Gastroesophageal sphincter (tissue), 3 donors: ENCODE data around the gene AKR7A2.

Experiments
- CTCF ChIP-seq, 4 experiments: fragments of 200-600 bp in 2 of 4; fragments of 450-650 bp in 2 of 4; sonication (generic) in 1 of 4; IDR thresholded peaks; one replicate each; pipeline ENCODE4 v1.5.1; 2017 to 2019; ENCODE audit warnings: antibody characterized with exemption in 4 of 4, mild to moderate bottlenecking in 2 of 4, moderate library complexity in 2 of 4
- POLR2A ChIP-seq, 2 donors: fragments of 450-650 bp; IDR thresholded peaks; one replicate each; pipeline ENCODE4 v1.6.1; 2017; ENCODE audit warnings: antibody characterized with exemption in 2 of 2, mild to moderate bottlenecking in 2 of 2, moderate library complexity in 1 of 2

DNA sequence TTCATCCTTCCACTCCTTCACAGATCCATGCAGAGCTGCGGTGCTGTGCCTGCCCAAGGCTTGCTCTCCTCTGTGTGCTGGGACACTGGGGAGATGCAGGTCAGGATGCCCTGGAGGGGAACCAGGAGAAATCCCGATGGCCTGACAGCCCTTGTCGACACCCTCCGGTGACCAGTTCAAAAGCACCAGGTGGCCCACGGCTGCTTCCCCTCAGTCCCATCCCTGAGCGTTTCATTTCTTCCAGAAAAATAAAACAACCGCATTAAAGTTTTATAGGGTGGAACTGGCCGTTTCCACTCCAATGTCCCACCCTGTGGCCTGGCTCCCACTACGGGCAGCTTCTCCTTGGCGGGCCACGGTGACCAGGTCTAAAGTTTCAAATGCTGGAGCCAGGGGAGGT lies 48.5 kb upstream of the AKR7A2 start:
- TF ChIP-seq CTCF (IDR thresholded peaks at IDR 0.05) (no peak), POLR2A (IDR thresholded peaks at IDR 0.05) (no peak)
